Type B pancreatic cell (in vitro differentiated cells): ENCODE measurements around the gene MROH8. TPM values are rescaled to one million over a fixed set of nuclear protein-coding genes. Genes with fewer than 3 reads are reported as not detected.
A peak's percentile ranks its signal among the peaks of the same experiment; 100 is the strongest.

ENCODE experiments used
- DNase-seq: peaks from one replicate; pipeline ENCODE4 v3.0.0; 2021; ENCODE audit warnings: mixed read lengths; ENCODE audit not compliant: unreplicated experiment; ENCODE audit errors: extremely low spot score
- H3K27ac Mint-ChIP-seq: 2 replicates; pipeline ENCODE4 v1.8.0; 2021; ENCODE audit warnings: mild to moderate bottlenecking, mixed read lengths
- H3K27me3 Mint-ChIP-seq: 2 replicates; pipeline ENCODE4 v1.8.0; 2021; ENCODE audit warnings: mixed read lengths
- H3K36me3 Mint-ChIP-seq: 2 replicates; pipeline ENCODE4 v1.8.0; 2021; ENCODE audit warnings: mixed read lengths
- H3K4me1 Mint-ChIP-seq: one replicate; pipeline ENCODE4 v1.8.0; 2021; ENCODE audit warnings: mixed read lengths; ENCODE audit not compliant: unreplicated experiment
- H3K4me3 Mint-ChIP-seq: 2 replicates; pipeline ENCODE4 v1.8.0; 2021; ENCODE audit warnings: mild to moderate bottlenecking, mixed read lengths
- H3K9me3 Mint-ChIP-seq: 2 replicates; pipeline ENCODE4 v1.8.0; 2021; ENCODE audit warnings: mixed read lengths
- CTCF ChIP-seq: fragments of 200-600 bp; sonication (generic); conservative IDR thresholded peaks from 2 replicates; pipeline ENCODE4 v1.5.0; 2021; ENCODE audit warnings: antibody characterized with exemption, mild to moderate bottlenecking
- total RNA-seq: library from RNA; stranded (reverse); gene quantifications from 2 replicates; pipeline ENCODE4 v1.2.1, GENCODE V29; 2021; ENCODE audit warnings: low replicate concordance

The MROH8 gene
- total RNA-seq, 1 donor from 2014 or later, result 4.8 TPM

- no peak for DNase-seq
- no peaks in the 10 kb centered on the region for H3K36me3 Mint-ChIP-seq
- H3K27ac Mint-ChIP-seq, result no peak overlapping the region
- H3K27me3 Mint-ChIP-seq, result no peaks in the 10 kb centered on the region
- no peaks in the 10 kb centered on the region for H3K9me3 Mint-ChIP-seq
- no peak for TF ChIP-seq CTCF
- no peak overlapping the region for H3K4me3 Mint-ChIP-seq
- no peaks in the 10 kb centered on the region for H3K4me1 Mint-ChIP-seq
Observed at GRCh38 chr20:37108676-37109075, 70.7 kb downstream of the MROH8 start.

GRCh38 chr20:37102571-37102970 lies 76.8 kb downstream of the MROH8 start:
- DNase-seq, result no peak
- Mint-ChIP-seq H3K27me3 (no peaks in the 10 kb centered on the region), H3K9me3 (no peaks in the 10 kb centered on the region), H3K36me3 (no peaks in the 10 kb centered on the region), H3K4me1 (no peaks in the 10 kb centered on the region), H3K27ac (no peak overlapping the region), H3K4me3 (no peak overlapping the region)
- TF ChIP-seq CTCF, result no peak

GRCh38 chr20:37096415-37097041 lies 82.8 kb downstream of the MROH8 start:
- H3K9me3 Mint-ChIP-seq, result no peaks in the 10 kb centered on the region
- H3K4me3 Mint-ChIP-seq, result peak overlapping the region; percentile 99
- no peaks in the 10 kb centered on the region for H3K27me3 Mint-ChIP-seq
- H3K4me1 Mint-ChIP-seq, result peaks cover 13% of the 10 kb centered on the region
- DNase-seq, result no peak
- H3K27ac Mint-ChIP-seq, result peak overlapping the region; percentile 99
- no peak for TF ChIP-seq CTCF
- H3K36me3 Mint-ChIP-seq, result peaks cover 3% of the 10 kb centered on the region

- peak within 1 kb of the TSS; percentile 99 for H3K4me3 Mint-ChIP-seq
- no peaks in the 10 kb centered on the region for H3K9me3 Mint-ChIP-seq
- peaks cover 3% of the 10 kb centered on the region for H3K36me3 Mint-ChIP-seq
- peak; percentile 87 for DNase-seq
- H3K27ac Mint-ChIP-seq, result peak within 1 kb of the TSS; percentile 99
- peak; percentile 14 for TF ChIP-seq CTCF
- no peaks in the 10 kb centered on the region for H3K27me3 Mint-ChIP-seq
- peaks cover 13% of the 10 kb centered on the region for H3K4me1 Mint-ChIP-seq
Observed at GRCh38 chr20:37095599-37096414, 83.5 kb downstream of the MROH8 start, which contains the start of gene RBL1. RBL1 (minus strand) TSS chr20:37095997; CDS start chr20:37095928, 69 bp downstream.

GRCh38 chr20:37095108-37095598 lies 84.2 kb downstream of the MROH8 start:
- H3K27ac Mint-ChIP-seq, result peak overlapping the region; percentile 89
- H3K4me3 Mint-ChIP-seq, result peak overlapping the region; percentile 90
- H3K36me3 Mint-ChIP-seq, result peaks cover 3% of the 10 kb centered on the region
- no peak for DNase-seq
- H3K27me3 Mint-ChIP-seq, result no peaks in the 10 kb centered on the region
- TF ChIP-seq CTCF, result no peak
- no peaks in the 10 kb centered on the region for H3K9me3 Mint-ChIP-seq
- peaks cover 13% of the 10 kb centered on the region for H3K4me1 Mint-ChIP-seq
